HepG2 (cell line): ENCODE results near the gene DSCAML1. TPM values are rescaled to one million over a fixed set of nuclear protein-coding genes. Genes with fewer than 3 reads are reported as not detected.

ENCODE experiments used
- ATAC-seq: fragments of 200-7000 bp; cut with Tn5 transposase; 3 replicates; pipeline ENCODE4 v1.9.1; 2020; ENCODE audit warnings: mild to moderate bottlenecking, moderate library complexity
- BruUV-seq: library from RNA; stranded (reverse); fragments of 400-500 nt; replicated peaks from 2 replicates; lab custom pipeline; 2021; lab: Mats Ljungman, UMichigan
- CTCF ChIA-PET: fragments of 300-600 bp; formaldehyde crosslinking; extraction: SDS; loops from one replicate; lab custom pipeline; 2021; ENCODE audit warnings: low total read pairs, inconsistent platforms, low intra/inter-chr PET ratio; lab: Yijun Ruan, JAX
- POLR2A ChIA-PET: fragments of 350-600 bp; sonication (Branson Sonifier 250); formaldehyde crosslinking; loops from one replicate; lab custom pipeline; 2020; ENCODE audit warnings: antibody characterized with exemption, inconsistent platforms; lab: Yijun Ruan, JAX
- DNase-seq: peaks from one replicate; pipeline ENCODE4 v3.0.0-alpha.2; 2015; ENCODE audit warnings: low spot score
- FAIRE-seq: peaks from 3 replicates; lab custom pipeline; 2011; peaks lifted over from hg19 to GRCh38; lab: Jason Lieb, UNC
- H2AFZ ChIP-seq: one replicate; pipeline ENCODE4 v1.6.1; 2011; ENCODE audit warnings: low read length, inconsistent platforms
- H3K27ac ChIP-seq: fragments of 300-600 bp; 3 replicates; pipeline ENCODE4 v1.8.0; 2011; ENCODE audit warnings: mixed run types, mild to moderate bottlenecking, mixed read lengths, low read length, inconsistent platforms; ENCODE audit not compliant: insufficient read depth; ENCODE audit errors: extremely low read length
- H3K27me3 ChIP-seq, 2 experiments: fragments of 200-600 bp in 1 of 2; 2 replicates in 1 of 2; 3 replicates in 1 of 2; pipeline versions ENCODE4 v1.6.0 to v1.8.0; 2011; ENCODE audit warnings: low read length in 2 of 2, mild to moderate bottlenecking in 2 of 2, moderate library complexity in 2 of 2, inconsistent platforms in 1 of 2; ENCODE audit not compliant: insufficient read depth in 2 of 2, control insufficient read depth in 1 of 2
- H3K36me3 ChIP-seq, 2 experiments: fragments of 200-600 bp in 1 of 2; replicated peaks in 1 of 2; 2 replicates in 1 of 2; 3 replicates in 1 of 2; pipeline versions ENCODE4 v1.5.1 to v1.8.0; 2011; ENCODE audit warnings: low read length in 2 of 2, inconsistent platforms in 1 of 2; ENCODE audit not compliant: insufficient read depth in 2 of 2, control insufficient read depth in 1 of 2
- H3K4me1 ChIP-seq: 2 replicates; pipeline ENCODE4 v1.5.1; 2012; ENCODE audit warnings: low read length, inconsistent platforms; ENCODE audit not compliant: insufficient read depth
- H3K4me2 ChIP-seq: 2 replicates; pipeline ENCODE4 v1.6.0; 2011; ENCODE audit warnings: low read depth, low read length, inconsistent platforms
- H3K4me3 ChIP-seq, 3 experiments: fragments of 200-600 bp in 1 of 3; sonication (generic), shearing (Covaris generic) in 1 of 3; replicated peaks in 1 of 3; 2 replicates each; pipeline ENCODE4 v1.5.1; 2011 to 2016; ENCODE audit warnings: low read length in 3 of 3, inconsistent platforms in 2 of 3, low read depth in 2 of 3, mild to moderate bottlenecking in 2 of 3, control low read depth in 1 of 3, mixed read lengths in 1 of 3; ENCODE audit not compliant: insufficient read depth in 1 of 3
- H3K79me2 ChIP-seq: one replicate; pipeline ENCODE4 v1.6.1; 2011; ENCODE audit warnings: low read length, inconsistent platforms; ENCODE audit not compliant: insufficient read depth
- H3K9ac ChIP-seq: 2 replicates; pipeline ENCODE4 v1.6.0; 2011; ENCODE audit warnings: mild to moderate bottlenecking, low read depth, low read length, inconsistent platforms; ENCODE audit not compliant: insufficient read depth
- H3K9me3 ChIP-seq: 2 replicates; pipeline ENCODE4 v1.5.1; 2012; ENCODE audit warnings: mild to moderate bottlenecking, low read length
- H4K20me1 ChIP-seq: 2 replicates; pipeline ENCODE4 v1.6.0; 2011; ENCODE audit warnings: inconsistent platforms, mild to moderate bottlenecking, low read length, moderate library complexity; ENCODE audit not compliant: insufficient read depth
- HMG20B ChIP-seq: conservative IDR thresholded peaks from 2 replicates; pipeline ENCODE4 v1.6.1; 2016; ENCODE audit warnings: missing genetic modification reagents, missing compliant biosample characterization
- KDM4B ChIP-seq: sonication (generic); formaldehyde crosslinking; IDR thresholded peaks from 2 replicates; pipeline ENCODE4 v1.4.0; 2020; ENCODE audit warnings: missing genetic modification reagents
- UBTF ChIP-seq: sonication (generic); formaldehyde crosslinking; IDR thresholded peaks from 2 replicates; pipeline ENCODE4 v1.4.0; 2020; ENCODE audit warnings: mild to moderate bottlenecking, missing genetic modification reagents
- YEATS2 ChIP-seq: sonication (generic); formaldehyde crosslinking; IDR thresholded peaks from 2 replicates; pipeline ENCODE4 v1.4.0; 2020; ENCODE audit warnings: missing genetic modification reagents, borderline replicate concordance
- ZMAT3 ChIP-seq: sonication (generic); formaldehyde crosslinking; conservative IDR thresholded peaks from 2 replicates; pipeline ENCODE4 v1.7.0; 2021; ENCODE audit warnings: missing genetic modification reagents
- ZNF496 ChIP-seq: sonication (generic); formaldehyde crosslinking; IDR thresholded peaks from 2 replicates; pipeline ENCODE4 v1.8.1; 2023; ENCODE audit warnings: mild to moderate bottlenecking, moderate library complexity, missing genetic modification reagents; ENCODE audit not compliant: insufficient replicate concordance
- WGBS: methylation state at CpG from one replicate; pipeline ENCODE4 v1.1.6; 2017; ENCODE audit warnings: low lambda C conversion rate; 5-methylcytosine and 5-hydroxymethylcytosine counted together
- in situ Hi-C: cut with HindIII; loops from 2 replicates; pipeline ENCODE4 v1.10.0; 2017; ENCODE audit warnings: low pct_unique_long_range_greater_than_20kb; ENCODE audit not compliant: extremely low pct_ligation_motif_present
- intact Hi-C: fragments of 100-400 bp; cut with micrococcal nuclease; formaldehyde crosslinking; loops from one replicate; pipeline ENCODE4 v1.10.0; 2022; ENCODE audit not compliant: unreplicated experiment
- polyA plus RNA-seq, 8 experiments: library from polyadenylated mRNA; depleted of rRNA in 3 of 8; stranded (reverse) in 7 of 8; unstranded in 1 of 8; fragments of >200 nt; fragmentation: Illumina TruSeq in 4 of 8; extraction: Trizol in 4 of 8; gene quantifications; 2 replicates each; pipeline versions ENCODE4 v1.2.1 to v1.2.3, GENCODE V29; 2011 to 2016; ENCODE audit warnings: low read depth in 4 of 8, missing spikeins in 1 of 8, mixed read lengths in 1 of 8; ENCODE audit not compliant: insufficient read depth in 1 of 8
- total RNA-seq, 5 experiments: library from RNA; depleted of rRNA; stranded (reverse); fragments of >200 nt; fragmentation: Illumina TruSeq; extraction: Trizol; gene quantifications; 2 replicates each; pipeline ENCODE4 v1.2.3, GENCODE V29; 2016; ENCODE audit warnings: low read depth in 1 of 5

The DSCAML1 gene
- total and polyA plus RNA-seq, 2 of the 13 experiments (the other 11 are each of a cell fraction or from before 2014, with no cell fraction given), result 0.29 to 0.40 TPM

DNA sequence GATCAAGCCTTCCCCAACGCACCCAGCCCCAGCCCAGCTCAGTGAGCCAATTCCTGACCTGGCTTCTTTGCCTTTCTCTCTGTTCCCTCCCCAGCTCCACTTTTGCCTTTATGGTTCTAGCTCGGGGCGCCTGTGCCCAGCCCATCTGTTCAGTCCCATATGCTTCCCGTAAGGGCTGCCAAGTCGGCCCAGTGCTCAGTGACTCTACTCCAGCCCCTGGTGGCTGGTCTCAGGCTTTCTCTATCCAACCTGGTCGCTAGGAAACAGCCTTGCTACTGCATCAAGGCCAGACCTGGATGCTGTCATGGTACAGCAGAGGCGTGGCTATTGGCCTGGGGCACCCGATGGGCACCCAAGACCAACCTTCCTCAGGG lies 178.0 kb downstream of the DSCAML1 start:
- TF ChIP-seq YEATS2 (CRISPR knock-in tag) (no peak), HMG20B (CRISPR knock-in tag) (no peak), UBTF (CRISPR knock-in tag) (no peak), ZMAT3 (CRISPR knock-in tag) (no peak), ZNF496 (CRISPR knock-in tag) (no peak), KDM4B (no peak)
- H3K4me3 ChIP-seq, result no peak overlapping the region
- ChIA-PET POLR2A (no interaction called here), CTCF (no interaction called here)
- DNase-seq, result no peak
- no peak overlapping the region for H3K9ac ChIP-seq
- WGBS, result 17% methylated on average over 8 of the region's 8 CpGs
- no peaks in the 10 kb centered on the region for H3K79me2 ChIP-seq
- no peaks in the 10 kb centered on the region for H3K4me1 ChIP-seq
- in situ Hi-C loops (no loop called here), intact Hi-C loops (no loop called here)
- no peaks in the 10 kb centered on the region for H4K20me1 ChIP-seq
- no peaks in the 10 kb centered on the region for H3K36me3 ChIP-seq
- no peak overlapping the region for H3K4me2 ChIP-seq
- no peak for FAIRE-seq
- no peak overlapping the region for H2AFZ ChIP-seq
- H3K27ac ChIP-seq, result no peak overlapping the region
- BruUV-seq, result no TSS peak
- no peaks in the 10 kb centered on the region; a peak in 2 of 5 replicates for H3K27me3 ChIP-seq
- peak; percentile 73 for ATAC-seq
- H3K9me3 ChIP-seq, result peaks cover 14% of the 10 kb centered on the region
